HG03280 (cell line): ENCODE results near the gene BABAM1.

ENCODE experiments used
- ATAC-seq: cut with Tn5 transposase; IDR thresholded peaks from one replicate; pipeline ENCODE4 v1.9.1; 2021; ENCODE audit warnings: mild to moderate bottlenecking, moderate library complexity; ENCODE audit not compliant: unreplicated experiment

Gene BABAM1

GRCh38 chr19:17320435-17320834 lies 53.2 kb downstream of the BABAM1 start:
- no peak for ATAC-seq

GRCh38 chr19:17321655-17322489 lies 54.6 kb downstream of the BABAM1 start:
- no peak for ATAC-seq

GRCh38 chr19:17322854-17323253 lies 55.6 kb downstream of the BABAM1 start:
- ATAC-seq = no peak

- ATAC-seq = no peak
Measured at GRCh38 chr19:17323300-17323963, 56.2 kb downstream of the BABAM1 start.

- ATAC-seq = no peak
Measured at GRCh38 chr19:17323964-17324332, 56.7 kb downstream of the BABAM1 start.

- ATAC-seq = no peak
Measured at GRCh38 chr19:17324357-17325114, 57.3 kb downstream of the BABAM1 start.

- ATAC-seq = no peak
Measured at GRCh38 chr19:17325133-17325532, 57.9 kb downstream of the BABAM1 start.

- ATAC-seq = no peak
Measured at GRCh38 chr19:17325881-17326594, 58.8 kb downstream of the BABAM1 start.

- ATAC-seq = no peak
Measured at GRCh38 chr19:17326595-17326966, 59.3 kb downstream of the BABAM1 start.

GRCh38 chr19:17327068-17327653 lies 59.9 kb downstream of the BABAM1 start:
- no peak for ATAC-seq

GRCh38 chr19:17327654-17328516 lies 60.6 kb downstream of the BABAM1 start:
- no peak for ATAC-seq
